ENCODE results near the gene WT1. TPM values are rescaled to one million over a fixed set of nuclear protein-coding genes. Genes with fewer than 3 reads are reported as not detected.
A peak's percentile ranks its signal among the peaks of the same experiment; 100 is the strongest.

The WT1 gene
- total RNA-seq, 1 donor from 2014 or later: 2.3 TPM

DNA sequence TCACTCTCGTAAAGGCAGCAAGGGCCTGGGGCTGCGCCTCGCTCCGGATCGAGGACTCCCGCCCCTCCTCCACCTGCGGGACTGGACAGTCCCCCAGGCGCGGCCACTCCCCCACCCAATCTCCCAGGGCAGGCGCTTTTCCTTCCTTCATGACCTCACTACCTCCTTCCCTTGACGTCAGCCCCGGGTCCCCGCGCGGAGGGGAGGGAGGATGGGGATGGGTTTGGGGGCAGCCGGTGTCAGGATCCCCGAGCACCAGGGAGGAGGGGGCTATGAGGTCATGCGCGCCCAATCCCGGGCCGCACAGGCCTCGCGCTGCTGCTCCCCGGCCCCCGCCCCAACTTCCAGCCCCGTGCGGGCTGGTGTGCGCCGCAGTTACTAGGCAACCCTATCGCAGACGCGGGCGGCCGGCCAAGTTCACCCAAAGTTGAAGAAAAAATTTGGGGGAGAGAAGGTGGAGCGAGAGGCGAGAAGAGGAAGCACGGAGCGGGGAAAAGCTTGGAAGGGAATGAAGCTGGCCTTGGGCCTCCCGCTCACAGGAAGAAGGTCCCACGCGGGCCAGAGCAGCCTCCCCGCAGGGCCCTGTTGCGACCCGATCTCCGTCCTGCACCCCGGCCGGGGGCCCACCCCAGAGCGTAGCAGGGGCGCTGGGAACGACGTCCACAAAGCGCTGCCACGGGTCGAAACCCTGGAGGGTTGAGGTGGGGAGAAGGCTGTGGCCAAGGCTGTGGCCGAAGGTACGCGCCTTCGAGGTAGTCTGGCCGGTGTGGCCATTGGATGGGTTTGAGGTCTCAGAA is 8.3 kb downstream of the WT1 start:
- no peak for DNase-seq (ENCODE audit: low spot score)
- intact Hi-C loops (cut with DNase I): no loop called here

DNA sequence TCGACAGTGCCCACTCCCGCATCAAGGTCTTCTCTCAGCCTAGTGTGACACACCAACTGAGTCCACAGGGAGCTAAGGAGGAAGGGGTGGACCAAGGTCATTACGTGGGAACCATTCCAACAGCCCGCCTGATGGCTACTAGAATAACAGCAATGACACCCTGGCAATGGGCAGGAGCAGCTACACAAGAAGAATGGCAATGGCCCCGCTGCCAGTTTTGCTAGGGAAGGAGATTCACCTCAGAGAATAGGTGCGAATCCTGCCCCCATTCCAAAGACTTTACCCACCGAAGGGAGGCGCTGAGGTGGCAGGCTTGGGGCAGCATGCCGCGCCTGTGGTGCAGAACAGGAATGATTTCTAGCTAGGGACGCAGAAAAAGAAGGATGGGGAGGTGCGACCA is 9.1 kb downstream of the WT1 start:
- no peak for DNase-seq (ENCODE audit: low spot score)
- intact Hi-C loops (cut with DNase I): no loop called here

DNA sequence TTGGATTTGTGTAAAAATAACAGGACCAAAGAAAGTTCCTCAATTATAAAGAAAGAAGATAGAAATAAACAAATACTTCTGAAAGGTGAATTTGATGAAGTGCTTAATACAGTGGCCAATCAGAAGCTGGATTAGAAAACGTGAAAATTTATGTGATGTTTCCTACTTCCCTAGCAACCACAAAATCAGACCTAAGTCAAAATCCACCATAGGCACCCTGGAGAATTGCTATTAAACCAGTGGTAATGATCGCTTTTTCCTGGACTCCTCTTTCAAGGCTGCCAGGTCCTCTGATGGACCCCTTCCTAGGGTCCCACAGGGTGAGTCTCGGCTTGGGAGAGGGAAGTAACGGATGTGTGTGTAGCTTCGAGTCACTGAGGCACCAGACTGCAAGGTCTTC is 9.6 kb downstream of the WT1 start:
- no peak for DNase-seq (ENCODE audit: low spot score)
- intact Hi-C loops (cut with DNase I): no loop called here

DNA sequence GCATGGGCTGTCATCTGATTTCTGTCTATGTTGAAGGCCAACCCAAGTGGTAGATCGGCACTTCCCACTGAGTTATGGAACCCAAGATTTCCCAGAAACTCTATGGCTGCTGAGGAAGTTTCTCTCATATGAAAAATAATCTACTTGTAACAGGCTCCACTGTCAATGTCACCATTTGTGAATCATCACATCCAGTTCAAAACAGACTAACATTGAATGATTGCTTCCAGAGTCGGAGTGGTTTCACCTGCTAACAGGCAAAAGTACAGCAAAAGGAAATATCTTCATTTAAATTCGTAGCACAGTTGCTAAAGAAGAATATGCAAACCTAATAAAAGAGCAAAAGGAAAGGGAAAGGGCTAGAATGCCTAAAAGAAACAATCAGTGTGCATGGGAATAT is 12.8 kb downstream of the WT1 start:
- intact Hi-C loops (cut with DNase I): no loop called here
- no peak for DNase-seq (ENCODE audit: low spot score)

DNA sequence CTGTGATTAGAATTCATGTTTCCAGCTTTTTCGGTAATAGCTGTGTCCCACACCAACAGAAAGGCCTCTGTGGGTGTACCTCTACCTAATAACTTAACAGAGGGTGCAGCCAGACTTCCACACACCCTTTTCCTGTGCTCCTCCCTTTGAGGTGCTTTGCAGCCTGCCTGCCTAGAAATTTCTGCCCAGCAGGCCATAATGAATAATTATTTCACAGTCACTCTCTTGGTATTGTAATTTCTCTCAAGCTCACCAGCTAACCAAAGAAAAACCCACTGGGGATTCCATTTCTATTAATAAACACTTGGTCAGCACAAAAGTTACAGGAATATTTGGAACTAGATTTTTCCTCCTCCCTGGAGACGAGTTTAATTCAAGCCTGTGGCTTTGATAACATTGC is 13.3 kb downstream of the WT1 start:
- no peak for DNase-seq (ENCODE audit: low spot score)
- intact Hi-C loops (cut with DNase I): no loop called here

DNA sequence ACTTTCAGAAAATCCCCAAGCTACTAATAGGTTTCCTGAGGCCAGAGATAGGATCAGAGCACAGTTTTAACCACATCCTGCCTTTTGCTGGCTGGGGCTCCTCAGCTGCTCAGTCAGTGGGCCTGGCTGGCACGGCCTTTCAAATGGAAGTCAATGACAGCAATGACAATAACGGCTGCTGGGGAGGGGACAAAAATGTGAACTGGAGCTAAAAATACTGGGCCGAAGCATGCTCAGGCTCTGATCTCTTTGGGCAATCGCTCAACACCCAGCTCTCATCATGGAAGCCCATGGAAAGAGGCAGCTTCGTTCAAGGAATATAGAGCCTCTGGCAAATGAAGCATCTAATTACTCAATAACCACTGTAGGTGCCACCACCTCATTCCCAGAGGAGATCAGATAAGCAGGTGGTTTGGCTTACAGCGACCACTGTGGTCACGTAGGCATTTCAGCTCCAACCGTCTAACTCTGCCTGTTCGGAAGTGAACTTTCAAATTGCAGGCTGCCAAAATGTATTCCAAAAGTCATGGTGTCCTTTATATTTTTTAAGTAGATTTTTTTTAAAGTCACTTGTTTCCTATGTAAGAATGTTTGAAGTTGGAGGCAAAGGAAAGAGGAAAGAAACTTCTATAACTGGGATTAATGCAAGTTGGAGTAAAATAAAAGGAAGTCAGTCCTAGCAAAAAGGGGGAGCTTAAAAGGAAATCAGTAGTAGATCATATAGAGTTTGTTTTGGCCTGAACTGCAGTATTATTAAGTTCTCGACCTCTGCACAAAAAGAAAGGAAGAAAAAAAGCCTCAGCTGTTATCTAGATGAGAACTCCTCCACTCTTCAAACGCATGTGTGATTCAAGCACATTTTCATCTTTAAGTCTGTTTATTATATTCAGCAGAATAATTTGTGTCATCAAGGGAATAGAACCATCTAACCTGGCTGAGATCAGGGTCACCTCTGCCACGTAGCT is 14.1 kb downstream of the WT1 start:
- DNase-seq (ENCODE audit: low spot score): no peak
- intact Hi-C loops (cut with DNase I): no loop called here

DNA sequence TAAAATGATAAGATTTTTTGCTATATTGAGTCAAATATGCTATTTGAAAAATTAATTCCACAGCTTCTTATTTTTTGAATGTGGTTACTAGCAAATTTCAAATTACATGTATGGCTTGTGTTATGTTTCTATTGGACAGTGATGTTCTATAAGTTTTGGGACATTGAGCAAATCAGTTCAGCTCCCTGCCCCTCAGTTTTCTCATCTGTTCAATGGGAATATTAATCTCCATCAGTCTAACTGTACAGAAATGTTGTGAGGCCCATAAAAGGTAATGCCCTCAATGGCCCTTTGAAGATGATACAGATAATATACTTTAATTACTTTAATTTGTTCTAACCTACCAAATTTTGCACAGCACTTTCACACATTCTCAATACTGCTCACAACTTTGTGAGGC is 15.2 kb downstream of the WT1 start:
- intact Hi-C loops (cut with DNase I): no loop called here
- DNase-seq (ENCODE audit: low spot score): no peak

DNA sequence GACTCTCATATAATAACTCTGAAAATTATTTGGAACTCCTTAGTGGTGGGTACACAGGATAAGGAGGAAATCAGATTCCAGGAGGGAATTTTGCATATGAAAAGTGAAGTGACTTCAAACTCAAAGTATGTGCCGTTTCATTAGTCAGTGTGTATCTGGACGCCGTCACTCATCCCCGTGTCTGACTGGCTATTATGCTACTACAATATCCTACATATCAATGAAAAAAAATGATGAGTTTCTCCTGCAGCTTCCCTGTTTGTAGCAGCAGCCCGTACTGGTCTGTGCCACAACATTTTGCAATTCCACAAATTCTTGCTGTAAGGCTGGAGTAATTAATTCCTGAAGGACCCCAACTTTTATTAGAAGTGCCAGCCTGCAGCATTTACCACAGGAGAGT is 16.5 kb downstream of the WT1 start:
- DNase-seq (ENCODE audit: low spot score): no peak
- intact Hi-C loops (cut with DNase I): no loop called here

DNA sequence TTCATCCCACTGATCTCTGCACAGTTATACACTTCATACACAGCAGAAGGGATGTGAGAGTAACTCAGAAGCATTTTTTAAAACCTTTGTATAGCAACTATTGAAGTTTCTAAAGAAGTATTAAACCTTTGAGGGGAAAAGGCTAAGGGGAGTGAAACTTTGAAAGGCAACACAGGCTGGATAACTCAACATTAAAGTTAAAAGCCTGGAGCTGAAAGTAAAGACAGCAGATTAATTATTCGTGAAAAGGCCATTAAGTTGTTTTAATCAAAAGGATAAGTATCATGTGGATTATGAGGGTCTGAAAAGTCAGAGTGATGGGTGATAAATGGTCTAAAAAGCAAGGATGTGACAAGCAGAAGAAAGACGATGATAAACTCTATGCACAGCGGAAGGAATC is 17.5 kb downstream of the WT1 start:
- intact Hi-C loops (cut with DNase I): no loop called here
- no peak for DNase-seq (ENCODE audit: low spot score)

DNA sequence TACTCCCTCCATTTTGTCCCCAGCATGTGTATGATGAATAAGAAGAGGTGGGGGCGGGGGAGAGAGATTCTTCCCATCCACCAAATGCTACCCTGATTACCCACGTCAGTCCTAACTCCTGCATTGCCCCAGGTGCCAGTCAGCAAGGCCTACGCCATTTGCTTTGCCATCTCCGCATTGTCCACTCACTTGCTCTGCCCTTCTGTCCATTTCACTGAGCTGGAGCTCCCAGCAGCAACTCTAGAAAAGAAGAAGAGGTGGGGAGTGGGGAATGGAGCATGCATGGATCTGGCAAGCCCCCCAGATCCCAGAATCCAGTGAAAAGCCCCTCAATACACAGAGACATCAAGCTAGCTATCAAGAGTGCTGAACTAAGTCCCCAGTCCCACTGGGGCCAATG is 19.0 kb downstream of the WT1 start:
- peak; percentile 26 for DNase-seq (ENCODE audit: low spot score)
- intact Hi-C loops (cut with DNase I): no loop called here

DNA sequence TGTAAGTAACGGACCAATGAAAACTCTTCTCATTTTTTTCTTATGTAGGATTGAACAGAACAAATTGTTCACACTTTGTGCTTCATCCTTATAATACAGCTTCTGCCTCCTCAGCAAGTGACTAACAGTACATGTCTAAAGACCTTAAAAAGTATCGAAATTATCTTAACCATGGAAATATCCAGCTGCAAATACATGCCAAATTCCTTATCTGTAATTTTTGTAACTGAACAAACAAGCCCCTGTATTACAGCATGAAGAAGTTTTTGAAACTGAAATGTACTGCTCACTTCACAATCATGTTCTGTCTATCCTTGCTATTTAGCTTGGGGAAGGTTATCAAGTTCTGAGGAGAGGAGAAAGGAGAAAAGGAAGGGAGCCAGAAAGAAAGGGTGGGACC is 20.4 kb downstream of the WT1 start:
- intact Hi-C loops (cut with DNase I): no loop called here

DNA sequence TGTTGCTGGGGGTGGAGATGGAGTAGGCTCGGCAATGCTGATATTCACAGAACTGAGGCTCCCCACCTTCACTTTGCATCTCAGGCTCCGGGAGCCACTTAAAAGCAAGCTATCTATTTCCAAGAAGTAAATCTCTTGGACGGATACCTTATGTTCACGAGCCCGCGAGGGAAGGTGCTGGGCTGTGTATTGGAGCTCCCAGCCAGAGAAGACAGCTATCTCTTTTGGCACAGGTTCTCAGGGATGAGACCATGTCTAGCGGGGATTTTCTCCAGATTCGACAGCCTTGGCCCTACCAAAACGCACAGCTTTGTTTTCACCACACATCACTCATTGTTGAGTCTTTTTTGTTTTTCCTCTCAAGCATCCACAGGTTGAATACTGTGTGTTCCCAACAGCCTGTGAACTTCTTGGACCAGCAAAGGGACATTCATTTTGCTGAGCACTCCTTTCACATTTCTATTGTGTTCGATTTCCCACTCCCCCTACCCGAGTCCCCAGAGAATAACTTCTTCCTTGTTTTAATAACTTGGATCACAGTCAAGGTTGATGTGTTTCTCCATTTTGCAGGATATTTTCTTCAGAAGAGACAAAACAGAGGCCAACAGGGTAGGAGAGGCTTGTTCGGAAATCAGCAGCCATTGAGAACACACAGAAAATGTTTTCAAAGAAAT is 23.3 kb downstream of the WT1 start:
- intact Hi-C loops (cut with DNase I): no loop called here
- DNase-seq (ENCODE audit: low spot score): no peak

More for the DNA sequence above, 20.4 kb downstream of the WT1 start:
- no peak for DNase-seq (ENCODE audit: low spot score)

DNA sequence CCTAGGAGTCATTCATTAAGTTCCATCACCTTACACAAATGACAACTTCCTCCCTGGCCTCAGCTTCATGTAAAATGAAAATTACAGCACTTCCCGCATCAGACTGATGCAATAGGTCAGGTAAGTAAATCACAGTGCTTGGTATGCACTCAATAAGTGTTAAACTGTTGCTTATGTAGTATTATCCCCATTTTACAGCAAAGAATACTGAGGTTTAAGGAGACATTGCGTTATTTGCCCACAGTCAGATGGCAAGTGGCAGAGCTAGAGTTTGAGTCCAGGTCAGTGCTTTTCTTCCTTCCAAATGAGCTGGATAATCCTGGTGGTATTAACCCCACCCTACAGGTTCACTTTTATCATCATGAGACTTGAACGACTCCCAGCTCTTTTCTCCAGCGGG is 29.7 kb downstream of the WT1 start:
- DNase-seq (ENCODE audit: low spot score): no peak
- intact Hi-C loops (cut with DNase I): no loop called here

DNA sequence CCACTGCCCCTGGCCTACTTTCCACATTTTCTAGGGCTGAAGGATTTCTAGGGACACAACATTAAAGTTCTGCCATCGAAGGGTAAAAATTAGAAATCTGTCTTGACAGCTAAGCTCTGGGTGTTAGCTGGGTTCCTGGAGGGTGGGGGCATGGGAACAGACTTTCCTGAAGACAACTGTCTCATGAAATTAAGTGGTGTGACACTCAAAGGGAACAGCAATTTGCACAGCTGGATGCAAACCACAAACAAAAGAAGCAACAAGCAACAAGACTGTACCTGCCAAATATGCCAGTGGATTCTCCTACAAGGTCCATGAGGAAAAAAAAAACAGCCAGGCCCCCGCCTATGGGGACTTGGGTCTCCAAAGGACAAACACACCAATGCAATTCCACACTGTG is 32.5 kb downstream of the WT1 start:
- DNase-seq (ENCODE audit: low spot score): no peak
- intact Hi-C loops (cut with DNase I): no loop called here

DNA sequence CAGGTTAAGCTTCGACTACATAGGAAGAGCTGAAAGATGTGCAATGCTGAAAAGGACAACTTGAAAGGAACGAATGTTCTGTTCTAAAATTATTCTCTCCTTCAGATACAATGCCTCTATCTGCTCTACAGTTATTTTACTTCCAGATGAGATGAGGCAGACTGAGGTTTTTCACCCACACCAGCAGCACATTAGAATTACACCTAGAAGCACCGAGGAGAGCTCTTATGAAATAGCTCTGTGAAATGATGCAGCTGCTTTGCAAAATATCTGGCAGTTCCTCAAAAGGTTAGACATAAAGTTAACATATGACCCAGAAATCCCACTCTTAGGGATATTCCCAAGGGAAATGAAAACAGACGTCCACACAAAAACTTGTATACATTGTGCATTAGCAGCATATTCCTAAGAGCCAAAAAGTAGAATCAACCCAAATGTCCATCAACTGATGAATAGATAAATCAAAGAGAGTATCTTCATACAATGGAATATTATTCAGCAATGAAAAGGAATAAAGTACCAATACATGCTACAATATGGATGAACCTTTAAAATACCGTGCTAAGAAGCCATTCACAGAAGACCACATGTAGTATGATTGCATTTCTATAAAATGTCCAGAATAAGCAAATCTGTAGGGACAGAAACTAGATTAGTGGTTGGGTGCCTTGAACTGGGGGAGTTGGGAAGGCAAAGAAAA is 34.5 kb downstream of the WT1 start:
- DNase-seq (ENCODE audit: low spot score): no peak
- intact Hi-C loops (cut with DNase I): no loop called here

DNA sequence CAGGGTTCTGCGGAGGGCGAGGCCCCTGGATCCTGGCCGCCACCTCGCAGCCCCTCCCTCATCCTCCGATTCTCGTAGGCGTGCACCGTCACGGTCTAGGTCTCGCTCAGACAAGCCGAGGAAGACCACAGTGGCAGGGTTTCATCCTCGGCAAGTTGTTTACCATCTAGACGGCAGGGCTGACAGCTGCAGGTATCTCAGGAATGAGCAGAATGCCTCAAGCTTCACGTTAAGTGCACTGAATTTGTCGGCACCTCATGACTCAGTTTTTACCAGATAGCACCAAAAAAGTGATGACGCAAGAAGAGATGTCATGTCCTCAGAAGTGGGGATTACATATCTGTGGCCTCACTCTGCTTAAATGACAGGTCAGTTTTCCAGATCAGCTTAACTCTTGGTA is 35.1 kb downstream of the WT1 start:
- DNase-seq (ENCODE audit: low spot score): no peak
- intact Hi-C loops (cut with DNase I): no loop called here

DNA sequence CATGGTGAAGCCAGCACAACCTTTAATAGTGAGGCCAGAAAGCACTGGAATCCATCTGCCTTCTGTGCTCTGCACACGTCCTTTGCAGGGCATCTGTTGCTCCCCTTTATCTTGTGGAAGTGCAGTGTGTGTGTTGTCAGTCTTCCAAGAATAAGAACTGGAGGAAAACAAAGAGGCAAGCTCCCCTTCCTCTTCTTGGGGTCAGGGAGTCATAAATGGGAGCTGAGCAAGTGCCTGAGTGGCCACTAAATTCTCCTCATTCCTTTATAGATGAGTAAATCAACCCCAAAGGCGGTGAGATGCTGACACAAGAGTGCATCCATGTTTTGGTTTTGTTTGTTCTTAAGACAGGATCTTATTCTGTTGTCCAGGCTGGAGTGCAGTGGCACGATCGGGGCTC is 38.3 kb downstream of the WT1 start:
- DNase-seq (ENCODE audit: low spot score): no peak
- intact Hi-C loops (cut with DNase I): no loop called here

DNA sequence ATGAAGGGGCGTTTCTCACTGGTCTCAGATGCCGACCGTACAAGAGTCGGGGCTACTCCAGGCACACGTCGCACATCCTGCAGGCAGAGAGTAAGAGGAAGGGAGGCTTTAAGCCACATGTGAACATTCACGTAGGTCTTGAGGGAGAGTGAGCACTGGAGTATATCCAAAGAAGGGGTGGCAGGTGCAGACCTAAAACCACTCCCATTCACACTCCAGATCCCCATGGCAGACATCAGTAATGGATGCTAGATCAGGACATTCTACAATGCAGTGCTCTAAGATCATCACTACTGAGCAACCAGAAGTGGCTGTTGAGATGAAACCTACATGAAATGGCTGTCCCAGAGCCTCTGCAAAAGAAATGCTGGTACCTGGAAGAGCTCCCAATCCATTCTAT is 39.0 kb downstream of the WT1 start:
- no peak for DNase-seq (ENCODE audit: low spot score)
- intact Hi-C loops (cut with DNase I): no loop called here

DNA sequence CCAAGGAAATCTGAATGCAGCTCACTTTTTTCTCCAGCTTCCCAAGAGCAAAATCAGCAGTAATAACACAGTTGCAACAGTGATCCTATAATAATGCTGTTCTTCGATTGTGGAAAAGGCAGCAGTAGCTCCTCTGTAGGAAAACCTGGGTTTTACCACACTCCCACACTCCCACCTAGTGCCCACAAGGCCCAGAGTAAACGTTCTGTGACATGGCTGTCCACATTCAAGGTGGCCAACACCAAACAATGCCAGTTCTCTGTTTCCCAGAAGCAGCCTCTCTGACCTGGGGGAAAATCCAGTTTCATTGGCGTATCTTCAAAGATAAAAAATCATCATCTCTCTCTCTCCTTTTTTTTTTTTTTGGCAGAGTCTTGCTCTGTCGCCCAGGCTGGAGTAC is 40.2 kb downstream of the WT1 start:
- intact Hi-C loops (cut with DNase I): no loop called here
- no peak for DNase-seq (ENCODE audit: low spot score)

DNA sequence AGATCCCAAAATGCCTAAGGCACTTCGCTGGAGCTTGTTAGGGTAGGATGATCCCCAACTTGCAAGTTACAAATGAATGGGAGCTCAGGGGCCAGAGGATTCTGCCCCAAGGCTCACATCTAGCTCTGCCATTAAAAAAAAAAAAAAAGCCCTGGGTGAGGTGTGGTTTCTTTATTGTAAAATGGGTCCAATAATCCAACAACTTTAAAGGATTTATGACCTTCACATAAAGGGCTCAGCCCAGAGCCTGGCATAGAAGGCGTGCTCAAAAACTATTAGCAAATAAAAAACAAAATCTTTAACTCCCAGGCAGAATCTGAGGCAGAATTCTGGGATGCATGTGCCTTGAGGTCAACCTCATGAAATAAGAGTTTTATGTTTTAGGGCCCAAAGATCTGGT is 42.5 kb downstream of the WT1 start:
- no peak for DNase-seq (ENCODE audit: low spot score)
- intact Hi-C loops (cut with DNase I): no loop called here
